Activated CD4-positive, alpha-beta T cell treated with anti-CD3 and anti-CD28 coated beads for 36 hours (primary cell): Measurements from ENCODE around the gene CHRND. TPM values are rescaled to one million over a fixed set of nuclear protein-coding genes. Genes with fewer than 3 reads are reported as not detected.

Source experiments
- ATAC-seq: fragments of 200-7000 bp; cut with Tn5 transposase; one replicate; pipeline ENCODE4 v1.10.0; 2021; ENCODE audit warnings: mild to moderate bottlenecking, moderate library complexity
- CTCF ChIA-PET: fragments of 350-600 bp; sonication (Branson Sonifier 250); formaldehyde crosslinking; loops from one replicate; lab custom pipeline; 2021; ENCODE audit warnings: antibody characterized with exemption; lab: Charles Lee
- POLR2A ChIA-PET: fragments of 350-600 bp; sonication (Branson Sonifier 250); formaldehyde crosslinking; loops from one replicate; lab custom pipeline; 2021; ENCODE audit warnings: antibody characterized with exemption, inconsistent platforms; lab: Charles Lee
- DNase-seq: peaks from one replicate; pipeline ENCODE4 v3.0.0-alpha.2; 2020
- H3K27ac Mint-ChIP-seq: one replicate; pipeline ENCODE4 v1.8.0; 2021; ENCODE audit warnings: mixed read lengths
- H3K27me3 Mint-ChIP-seq: one replicate; pipeline ENCODE4 v1.8.0; 2021; ENCODE audit warnings: mixed read lengths
- H3K36me3 Mint-ChIP-seq: one replicate; pipeline ENCODE4 v1.8.0; 2021; ENCODE audit warnings: low read depth, mixed read lengths
- H3K4me1 Mint-ChIP-seq: one replicate; pipeline ENCODE4 v1.8.0; 2021; ENCODE audit warnings: mixed read lengths
- H3K4me3 Mint-ChIP-seq: one replicate; pipeline ENCODE4 v1.8.0; 2021; ENCODE audit warnings: mild to moderate bottlenecking, moderate library complexity, mixed read lengths
- H3K9me3 Mint-ChIP-seq: one replicate; pipeline ENCODE4 v1.8.0; 2021; ENCODE audit warnings: low read depth, mixed read lengths
- intact Hi-C, 2 experiments: fragments of 100-400 bp; cut with DNase I in 1 of 2; cut with micrococcal nuclease in 1 of 2; formaldehyde crosslinking; loops; one replicate each; pipeline versions ENCODE4 v1.14.2 to v1.15.1; 2022 to 2024; cut with DNase I, micrococcal nuclease
- total RNA-seq, 2 experiments: library from RNA; stranded (reverse); gene quantifications; one replicate each; pipeline ENCODE4 v1.2.3, GENCODE V29; 2021

Gene CHRND
- total RNA-seq, 2 experiments from 2014 or later, result not detected

DNA sequence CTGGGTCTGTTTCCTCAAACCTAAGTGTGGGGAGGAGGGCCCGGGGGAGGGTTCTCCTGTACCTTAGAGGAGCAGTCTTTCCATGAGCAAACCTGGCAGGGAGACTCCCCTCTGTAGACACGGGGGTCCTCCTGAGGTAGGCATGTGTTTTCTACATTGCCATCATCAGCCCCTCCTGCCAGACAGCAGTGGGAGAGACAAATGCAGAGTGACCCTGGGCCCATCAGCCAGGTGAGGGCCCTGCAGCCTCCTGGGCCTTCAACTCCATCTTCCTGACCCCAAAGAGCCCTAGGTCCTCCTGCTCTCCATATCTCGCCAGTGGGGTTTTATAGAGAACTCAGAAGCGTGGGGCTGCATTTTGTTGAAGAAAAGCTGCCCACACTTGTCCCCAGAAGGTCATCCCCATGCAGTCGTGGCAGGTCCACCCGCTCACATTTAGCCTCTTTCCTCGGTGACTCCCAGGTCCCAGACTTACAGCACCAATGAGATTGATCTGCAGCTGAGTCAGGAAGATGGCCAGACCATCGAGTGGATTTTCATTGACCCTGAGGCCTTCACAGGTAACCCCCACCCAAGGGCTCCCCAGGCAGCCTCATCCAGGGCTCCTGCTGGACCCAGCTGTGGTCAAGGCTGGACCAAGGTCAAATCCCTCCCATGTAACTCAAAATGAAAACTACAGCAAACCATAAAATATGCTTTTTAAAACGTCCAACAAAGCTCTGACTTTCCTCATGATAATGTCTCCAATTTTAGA, 16.2 kb downstream of the CHRND start:
- Mint-ChIP-seq H3K4me1 (peaks cover 4% of the 10 kb centered on the region), H3K36me3 (peaks cover 14% of the 10 kb centered on the region), H3K9me3 (no peaks in the 10 kb centered on the region), H3K27me3 (peaks cover 2% of the 10 kb centered on the region), H3K27ac (no peak overlapping the region), H3K4me3 (no peak overlapping the region)
- intact Hi-C loops, result no loop called here
- CTCF ChIA-PET, result no interaction called here
- POLR2A ChIA-PET, result no interaction called here
- DNase-seq, result no peak
- no peak for ATAC-seq

DNA sequence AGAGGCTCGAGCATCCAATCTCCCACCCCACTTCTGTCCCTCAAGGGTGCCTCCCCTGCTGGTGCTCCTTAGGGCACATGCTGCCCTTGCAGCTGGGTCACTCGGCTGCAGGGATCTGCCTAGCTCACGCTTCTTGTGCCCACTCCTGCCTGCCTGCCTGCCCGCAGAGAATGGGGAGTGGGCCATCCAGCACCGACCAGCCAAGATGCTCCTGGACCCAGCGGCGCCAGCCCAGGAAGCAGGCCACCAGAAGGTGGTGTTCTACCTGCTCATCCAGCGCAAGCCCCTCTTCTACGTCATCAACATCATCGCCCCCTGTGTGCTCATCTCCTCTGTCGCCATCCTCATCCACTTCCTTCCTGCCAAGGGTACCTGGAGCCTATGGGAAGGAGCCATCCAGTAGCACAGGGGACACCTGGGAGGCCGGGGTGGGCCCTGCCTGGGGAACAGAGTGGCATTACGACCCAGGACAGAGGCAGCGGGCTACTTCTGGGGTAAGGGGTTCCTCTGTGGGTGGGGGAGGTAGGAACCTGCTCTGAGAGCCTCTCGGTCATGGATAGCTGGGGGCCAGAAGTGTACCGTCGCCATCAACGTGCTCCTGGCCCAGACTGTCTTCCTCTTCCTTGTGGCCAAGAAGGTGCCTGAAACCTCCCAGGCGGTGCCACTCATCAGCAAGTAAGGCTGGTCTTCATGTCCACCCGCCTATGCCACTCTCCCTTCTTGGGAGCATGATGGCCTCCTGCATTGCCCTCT, 16.9 kb downstream of the CHRND start:
- no peak for ATAC-seq
- CTCF ChIA-PET, result no interaction called here
- POLR2A ChIA-PET, result no interaction called here
- H3K36me3 Mint-ChIP-seq, result peaks cover 21% of the 10 kb centered on the region
- DNase-seq, result no peak
- H3K27me3 Mint-ChIP-seq, result peaks cover 2% of the 10 kb centered on the region
- peaks cover 10% of the 10 kb centered on the region for H3K4me1 Mint-ChIP-seq
- no peaks in the 10 kb centered on the region for H3K9me3 Mint-ChIP-seq
- intact Hi-C loops, result no loop called here
- no peak overlapping the region for H3K4me3 Mint-ChIP-seq
- no peak overlapping the region for H3K27ac Mint-ChIP-seq

DNA sequence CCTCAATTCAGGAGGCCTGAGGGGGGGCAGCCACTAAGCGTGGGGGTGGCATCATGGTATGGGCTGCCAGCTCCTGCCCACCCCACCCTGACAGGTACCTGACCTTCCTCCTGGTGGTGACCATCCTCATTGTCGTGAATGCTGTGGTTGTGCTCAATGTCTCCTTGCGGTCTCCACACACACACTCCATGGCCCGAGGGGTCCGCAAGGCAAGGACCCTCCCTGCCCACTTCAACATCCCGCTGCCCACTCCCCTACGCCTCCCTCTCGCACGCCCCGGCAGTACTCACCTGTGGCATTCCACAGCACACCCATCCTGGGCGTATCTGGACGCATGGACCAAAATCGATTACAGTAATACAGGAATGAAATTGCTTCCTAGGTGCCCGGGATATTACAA, 17.5 kb downstream of the CHRND start:
- intact Hi-C loops, result no loop called here
- ATAC-seq (no peak), DNase-seq (no peak)
- Mint-ChIP-seq H3K36me3 (peaks cover 27% of the 10 kb centered on the region), H3K9me3 (peaks cover 2% of the 10 kb centered on the region), H3K27ac (no peak overlapping the region), H3K4me3 (no peak overlapping the region), H3K4me1 (peaks cover 16% of the 10 kb centered on the region), H3K27me3 (peaks cover under 1% of the 10 kb centered on the region)
- CTCF ChIA-PET, result no interaction called here
- POLR2A ChIA-PET, result no interaction called here

DNA sequence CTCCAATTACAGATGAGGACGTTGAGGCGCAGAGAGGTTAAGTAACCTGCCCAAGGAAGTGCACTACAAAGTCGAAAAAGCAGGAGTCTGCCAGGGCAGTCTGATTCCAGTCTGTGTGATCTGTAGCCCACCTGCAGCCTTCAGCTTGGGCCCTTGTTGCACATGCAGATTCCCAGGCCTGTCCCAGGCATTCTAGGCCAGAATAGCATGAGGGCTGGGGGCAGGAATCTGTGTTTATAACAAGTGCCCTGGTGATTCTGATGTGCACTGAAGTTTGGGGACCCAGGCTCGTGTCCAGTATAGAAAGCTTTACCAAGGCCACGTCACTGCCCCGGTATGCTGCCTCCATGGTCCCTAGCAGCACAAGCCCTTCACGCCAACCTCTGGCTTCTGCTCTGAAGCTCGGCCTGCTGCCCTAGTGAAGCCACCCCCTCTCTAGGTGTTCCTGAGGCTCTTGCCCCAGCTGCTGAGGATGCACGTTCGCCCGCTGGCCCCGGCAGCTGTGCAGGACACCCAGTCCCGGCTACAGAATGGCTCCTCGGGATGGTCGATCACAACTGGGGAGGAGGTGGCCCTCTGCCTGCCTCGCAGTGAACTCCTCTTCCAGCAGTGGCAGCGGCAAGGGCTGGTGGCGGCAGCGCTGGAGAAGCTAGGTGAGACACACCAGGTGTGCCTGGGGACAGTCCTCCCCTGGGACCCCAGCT, 18.1 kb downstream of the CHRND start:
- no peak overlapping the region for H3K4me3 Mint-ChIP-seq
- ATAC-seq, result no peak
- peaks cover 32% of the 10 kb centered on the region for H3K36me3 Mint-ChIP-seq
- no peak overlapping the region for H3K27ac Mint-ChIP-seq
- H3K9me3 Mint-ChIP-seq, result peaks cover 3% of the 10 kb centered on the region
- H3K4me1 Mint-ChIP-seq, result peaks cover 22% of the 10 kb centered on the region
- CTCF ChIA-PET, result no interaction called here
- POLR2A ChIA-PET, result no interaction called here
- no peak for DNase-seq
- H3K27me3 Mint-ChIP-seq, result no peaks in the 10 kb centered on the region
- intact Hi-C loops, result no loop called here

DNA sequence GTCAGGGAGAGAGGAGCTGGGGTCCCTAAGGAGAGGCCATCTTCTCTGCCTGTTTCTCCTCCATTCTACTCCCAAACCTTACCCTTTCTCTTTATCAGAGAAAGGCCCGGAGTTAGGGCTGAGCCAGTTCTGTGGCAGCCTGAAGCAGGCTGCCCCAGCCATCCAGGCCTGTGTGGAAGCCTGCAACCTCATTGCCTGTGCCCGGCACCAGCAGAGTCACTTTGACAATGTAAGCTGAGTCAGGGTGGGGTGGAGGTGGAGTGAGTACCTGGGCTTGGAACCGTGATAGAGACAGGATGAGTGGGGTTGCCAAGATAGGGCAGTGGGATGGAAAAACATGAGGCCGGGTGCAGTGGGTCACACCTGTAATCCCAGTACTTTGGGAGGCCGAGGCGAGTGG, 18.7 kb downstream of the CHRND start:
- no peak for ATAC-seq
- H3K36me3 Mint-ChIP-seq, result peaks cover 37% of the 10 kb centered on the region
- DNase-seq, result no peak
- H3K4me3 Mint-ChIP-seq, result no peak overlapping the region
- no peak overlapping the region for H3K27ac Mint-ChIP-seq
- H3K9me3 Mint-ChIP-seq, result peaks cover 3% of the 10 kb centered on the region
- intact Hi-C loops, result no loop called here
- H3K4me1 Mint-ChIP-seq, result peaks cover 27% of the 10 kb centered on the region
- H3K27me3 Mint-ChIP-seq, result no peaks in the 10 kb centered on the region
- POLR2A ChIA-PET, result no interaction called here
- CTCF ChIA-PET, result no interaction called here

DNA sequence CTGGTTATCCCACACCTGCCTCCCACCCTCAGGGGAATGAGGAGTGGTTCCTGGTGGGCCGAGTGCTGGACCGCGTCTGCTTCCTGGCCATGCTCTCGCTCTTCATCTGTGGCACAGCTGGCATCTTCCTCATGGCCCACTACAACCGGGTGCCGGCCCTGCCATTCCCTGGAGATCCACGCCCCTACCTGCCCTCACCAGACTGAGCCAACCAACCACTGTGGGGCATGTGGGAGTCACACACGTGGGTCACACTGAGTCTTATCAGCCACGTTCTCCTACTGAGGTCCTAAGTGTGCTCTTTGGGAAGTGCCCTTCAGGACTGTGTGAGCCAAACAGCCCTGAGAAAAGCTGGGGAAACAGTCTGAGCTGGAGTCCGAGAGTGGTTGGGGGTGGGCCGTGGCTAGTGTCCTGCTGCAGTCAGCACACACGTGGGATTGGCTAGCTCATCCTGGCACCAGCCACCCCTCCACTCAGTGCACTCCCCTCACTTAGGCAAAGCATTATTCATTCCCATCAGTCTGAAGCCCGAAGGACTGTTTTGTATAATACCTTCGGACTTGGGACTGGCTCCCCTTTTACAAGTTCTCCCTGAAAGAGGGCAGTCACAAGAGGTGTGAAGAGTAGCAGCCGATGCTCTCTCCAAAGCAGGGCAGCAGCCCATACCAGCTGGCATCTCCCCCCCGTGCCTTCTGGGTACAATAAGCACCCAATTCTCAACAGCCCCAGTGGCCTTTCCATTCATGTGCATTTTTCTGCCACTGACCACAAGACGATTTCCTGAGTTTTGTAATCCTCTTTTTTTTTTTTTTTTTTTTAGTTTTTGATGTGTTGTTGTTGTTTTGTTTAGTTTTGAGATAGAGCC, 19.8 kb downstream of the CHRND start:
- DNase-seq (no peak), ATAC-seq (no peak)
- H3K4me1 Mint-ChIP-seq, result peaks cover 30% of the 10 kb centered on the region
- ChIA-PET POLR2A (interaction anchor here (0.6 kb wide), 1 partner anchor 749 kb away, joined by 3 read pairs; no protein-coding TSS in a partner anchor), CTCF (interaction anchor here (0.7 kb wide), 2 partner anchors 81 to 788 kb away, joined by 4 to 5 read pairs; no protein-coding TSS in a partner anchor)
- H3K27me3 Mint-ChIP-seq, result no peaks in the 10 kb centered on the region
- H3K4me3 Mint-ChIP-seq, result no peak overlapping the region
- intact Hi-C loops, result no loop called here
- H3K9me3 Mint-ChIP-seq, result peaks cover 3% of the 10 kb centered on the region
- peaks cover 40% of the 10 kb centered on the region for H3K36me3 Mint-ChIP-seq
- H3K27ac Mint-ChIP-seq, result no peak overlapping the region

DNA sequence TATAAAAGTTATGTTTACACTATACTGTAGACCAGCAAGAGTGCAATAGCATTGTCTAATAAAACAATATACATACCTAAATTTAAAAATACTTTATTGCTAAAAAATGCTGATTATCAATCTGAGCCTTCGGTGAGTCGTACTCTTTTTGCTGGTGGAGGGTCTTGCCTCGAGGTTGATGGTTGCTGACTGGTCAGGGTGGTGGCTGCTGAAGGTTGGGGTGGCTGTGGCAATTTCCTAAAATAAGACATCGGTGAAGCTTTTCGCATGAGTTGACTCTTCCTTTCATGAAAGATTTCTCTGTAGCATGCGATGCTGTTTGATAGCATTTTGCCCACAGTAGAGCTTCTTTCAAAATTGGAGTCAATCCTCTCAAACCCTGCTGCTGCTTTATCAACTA, 22.0 kb downstream of the CHRND start:
- peaks cover 44% of the 10 kb centered on the region for H3K4me1 Mint-ChIP-seq
- H3K27ac Mint-ChIP-seq, result no peak overlapping the region
- H3K9me3 Mint-ChIP-seq, result peaks cover 3% of the 10 kb centered on the region
- peaks cover 40% of the 10 kb centered on the region for H3K36me3 Mint-ChIP-seq
- CTCF ChIA-PET, result interaction anchor here (0.6 to 1.0 kb wide), 3 partner anchors 71 to 312 kb away, joined by 3 read pairs; no protein-coding TSS in a partner anchor
- DNase-seq, result no peak
- no peak for ATAC-seq
- H3K4me3 Mint-ChIP-seq, result no peak overlapping the region
- H3K27me3 Mint-ChIP-seq, result no peaks in the 10 kb centered on the region
- POLR2A ChIA-PET, result no interaction called here
- intact Hi-C loops, result no loop called here

DNA sequence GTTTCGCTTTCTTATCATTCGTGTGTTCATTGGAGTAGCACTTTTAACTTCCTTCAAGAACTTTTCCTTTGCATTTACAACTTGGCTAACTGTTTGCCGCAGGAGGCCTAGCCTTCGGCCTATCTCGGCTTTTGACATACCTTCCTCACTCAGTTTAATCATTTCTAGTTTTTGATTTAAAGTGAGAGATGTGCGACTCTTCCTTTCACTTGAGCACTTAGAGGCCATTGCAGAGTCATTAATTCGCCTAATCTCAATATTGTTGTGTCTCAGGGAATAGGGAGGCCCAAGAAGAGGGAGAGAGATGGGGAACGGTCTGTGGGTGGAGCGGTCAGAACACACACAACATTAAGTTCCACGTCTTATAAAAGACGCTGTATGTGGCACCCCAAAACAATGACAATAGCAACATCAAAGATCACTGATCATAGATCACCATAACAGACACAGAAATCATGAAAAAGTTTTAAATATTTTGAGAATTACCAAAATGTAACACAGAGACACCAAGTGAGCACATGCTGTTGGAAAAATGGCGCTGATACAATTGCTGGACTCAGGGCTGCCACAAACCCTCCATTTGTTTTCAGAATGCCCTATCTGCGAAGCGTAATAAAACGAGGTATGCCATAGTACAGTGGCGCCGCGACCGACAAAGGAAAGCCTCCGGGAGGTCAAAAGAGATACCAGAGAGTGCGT, 23.8 kb downstream of the CHRND start:
- ChIA-PET POLR2A (interaction anchor here (1.4 kb wide), 1 partner anchor 531 kb away, joined by 3 read pairs; no protein-coding TSS in a partner anchor), CTCF (interaction anchor here (1.4 kb wide), 1 partner anchor 29 kb away, joined by 4 read pairs; no protein-coding TSS in a partner anchor)
- ATAC-seq (peak; percentile 3), DNase-seq (no peak)
- Mint-ChIP-seq H3K9me3 (peaks cover 3% of the 10 kb centered on the region), H3K36me3 (peaks cover 34% of the 10 kb centered on the region), H3K27me3 (no peaks in the 10 kb centered on the region), H3K4me1 (peaks cover 62% of the 10 kb centered on the region), H3K27ac (peak overlapping the region; percentile 100), H3K4me3 (peak overlapping the region; percentile 98)
- intact Hi-C loops, result loop anchor here (1.0 to 5.0 kb wide), 11 partner anchors 147 to 1035 kb away; partner anchors contain the start of genes ATG16L1 (in 2 of the 2), GIGYF2 (in 2 of the 2), DGKD (in 1 of the 2) and DIS3L2 (in 1 of the 2)

DNA sequence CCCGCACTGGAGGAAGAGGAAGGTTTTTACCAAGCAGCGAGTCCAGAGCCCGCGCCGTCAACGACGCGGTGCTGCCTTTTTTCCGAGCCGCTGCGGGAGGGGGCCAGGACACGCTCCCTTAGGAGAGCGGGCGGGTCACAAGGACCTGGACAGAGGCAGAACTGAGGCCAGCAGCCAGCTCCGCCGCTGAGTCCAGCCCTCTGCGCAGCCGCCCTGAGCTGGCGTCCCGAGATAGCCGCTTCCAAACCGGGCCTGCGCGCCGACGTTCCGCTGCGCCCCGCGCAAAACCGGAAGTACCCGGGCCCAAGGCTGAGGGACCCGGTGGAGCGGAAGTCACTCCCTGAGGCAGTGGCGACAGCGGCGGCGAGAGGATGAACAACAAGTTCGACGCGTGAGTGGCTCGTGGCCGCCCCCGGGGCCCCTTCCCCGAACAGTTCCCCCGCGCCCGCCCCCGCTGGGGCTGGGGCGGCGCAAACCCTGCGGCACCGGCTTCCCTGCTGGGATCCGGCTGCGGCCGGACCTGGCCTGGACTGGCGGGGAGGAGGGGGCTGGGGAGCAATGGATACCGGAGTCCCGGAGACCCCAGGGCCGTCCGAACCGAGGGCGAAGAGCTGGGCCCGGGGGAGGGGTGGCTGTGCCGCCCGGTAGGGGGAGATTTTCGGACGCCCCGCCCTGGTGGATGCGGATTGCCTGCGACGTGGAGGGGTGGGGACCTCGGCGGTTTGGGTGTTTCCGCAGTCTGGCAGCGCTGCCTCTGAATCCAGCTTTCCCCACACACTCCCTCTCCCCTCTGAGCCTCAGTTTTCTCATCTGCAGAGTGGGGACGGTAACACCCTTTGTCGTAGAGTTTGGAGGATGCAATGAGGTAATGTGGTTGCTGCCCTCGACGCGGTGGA, 24.6 kb downstream of the CHRND start, which contains the start of the genes EIF4E2 and TIGD1:
Gene EIF4E2 (plus strand): TSS at position 336 of the 896 bp plus-strand sequence. CDS start 36 bp downstream, at position 372.
Gene TIGD1 (minus strand): TSS at position 204 of the 896 bp plus-strand sequence. CDS start 675 bp downstream, outside the sequence.
- H3K9me3 Mint-ChIP-seq, result peaks cover 3% of the 10 kb centered on the region
- DNase-seq (peak; percentile 96), ATAC-seq (peak; percentile 95)
- POLR2A ChIA-PET, result interaction anchor here (0.6 to 1.4 kb wide), 2 partner anchors 530 to 860 kb away, joined by 3 read pairs; no protein-coding TSS in a partner anchor
- CTCF ChIA-PET, result interaction anchor here (1.4 kb wide), 1 partner anchor 29 kb away, joined by 4 read pairs; no protein-coding TSS in a partner anchor
- H3K27ac Mint-ChIP-seq, result peak within 1 kb of the TSS; percentile 100
- peaks cover 34% of the 10 kb centered on the region for H3K36me3 Mint-ChIP-seq
- intact Hi-C loops, result loop anchor here (1.0 to 5.0 kb wide), 12 partner anchors 56 to 1036 kb away; partner anchors contain the start of genes ATG16L1 (in 2 of the 2), GIGYF2 (in 2 of the 2), DGKD (in 1 of the 2) and DIS3L2 (in 1 of the 2)
- no peaks in the 10 kb centered on the region for H3K27me3 Mint-ChIP-seq
- peak within 1 kb of the TSS; percentile 98 for H3K4me3 Mint-ChIP-seq
- peaks cover 66% of the 10 kb centered on the region for H3K4me1 Mint-ChIP-seq
